Left ventricle myocardium superior (tissue), 1 donor: ENCODE results near the gene PRR29. TPM values are rescaled to one million over a fixed set of nuclear protein-coding genes. Genes with fewer than 3 reads are reported as not detected.
"Not testable (repeated sequence)": the region's sequence is repeated elsewhere in the genome, so short reads cannot be mapped to it uniquely, and the experiment has no call there.

ENCODE experiments used
- ATAC-seq: fragments of 200-7000 bp; cut with Tn5 transposase; one replicate; pipeline ENCODE4 v1.9.1; 2020; ENCODE audit warnings: mild to moderate bottlenecking, moderate library complexity
- DNase-seq: peaks from one replicate; pipeline ENCODE4 v3.0.0-alpha.2; 2020
- intact Hi-C: fragments of 100-400 bp; cut with micrococcal nuclease; formaldehyde crosslinking; loops from one replicate; pipeline ENCODE4 v1.11.0; 2022
- total RNA-seq: library from RNA; stranded (reverse); fragmentation: NEBNext Ultra II Directional; extraction: Animal tissue kit (Norgen Biotek cat#: 25700); gene quantifications from one replicate; pipeline ENCODE4 v1.2.1, GENCODE V29; 2021
- donor health status: DM: no; HTN: yes; CAD: no; lungs with severe emphysema.

The PRR29 gene
- total RNA-seq, 1 donor from 2014 or later: 0.20 TPM

GRCh38 chr17:64007089-64007837 is 9.1 kb downstream of the PRR29 start:
- DNase-seq, intact Hi-C loops, ATAC-seq: not testable (repeated sequence)

GRCh38 chr17:64007838-64008282 is 9.7 kb downstream of the PRR29 start:
- ATAC-seq (peak; percentile 31), DNase-seq (no peak)
- intact Hi-C loops: no loop called here

GRCh38 chr17:64008346-64008745 is 10.2 kb downstream of the PRR29 start:
- no peak for ATAC-seq
- intact Hi-C loops: no loop called here
- no peak for DNase-seq

- intact Hi-C loops: no loop called here
- ATAC-seq: no peak
These were observed 10.7 kb downstream of the PRR29 start for GRCh38 chr17:64008830-64009229.

GRCh38 chr17:64009571-64010402 is 11.6 kb downstream of the PRR29 start:
- DNase-seq (no peak), ATAC-seq (no peak)
- intact Hi-C loops: no loop called here

More at GRCh38 chr17:64008830-64009229, 10.7 kb downstream of the PRR29 start:
- no peak for DNase-seq

GRCh38 chr17:64015447-64015846 is 17.3 kb downstream of the PRR29 start:
- no peak for DNase-seq
- no peak for ATAC-seq
- intact Hi-C loops: no loop called here

- ATAC-seq: no peak
- intact Hi-C loops: no loop called here
- DNase-seq: no peak
These were observed 18.2 kb downstream of the PRR29 start for GRCh38 chr17:64016231-64016784.

GRCh38 chr17:64016974-64017373 is 18.8 kb downstream of the PRR29 start:
- intact Hi-C loops: no loop called here
- DNase-seq: no peak
- no peak for ATAC-seq

GRCh38 chr17:64017381-64017980 is 19.3 kb downstream of the PRR29 start:
- intact Hi-C loops: no loop called here
- no peak for ATAC-seq
- DNase-seq: no peak

GRCh38 chr17:64019551-64019961 is 21.4 kb downstream of the PRR29 start:
- DNase-seq, ATAC-seq, intact Hi-C loops: not testable (repeated sequence)

- ATAC-seq: peak; percentile 89
- intact Hi-C loops: no loop called here
These were observed 22.1 kb downstream of the PRR29 start, which contains the start of gene ICAM2 for GRCh38 chr17:64020056-64020766. ICAM2 (minus strand) TSS chr17:64020633; CDS start chr17:64006691, 13,942 bp downstream.

GRCh38 chr17:64022611-64023063 is 24.5 kb downstream of the PRR29 start:
- DNase-seq (no peak), ATAC-seq (no peak)
- intact Hi-C loops: no loop called here

More at GRCh38 chr17:64020056-64020766, 22.1 kb downstream of the PRR29 start, which contains the start of gene ICAM2:
- DNase-seq: peak; percentile 67

- no peak for DNase-seq
- ATAC-seq: no peak
- intact Hi-C loops: no loop called here
These were observed 26.1 kb downstream of the PRR29 start for GRCh38 chr17:64024215-64024654.

GRCh38 chr17:64024781-64025731 is 26.9 kb downstream of the PRR29 start:
- DNase-seq: no peak
- intact Hi-C loops: loop anchor here (5.0 kb wide), 1 partner anchor 107 kb away; the partner anchor contains the start of gene ERN1
- no peak for ATAC-seq

GRCh38 chr17:64025732-64026294 is 27.7 kb downstream of the PRR29 start:
- DNase-seq (peak; percentile 85), ATAC-seq (peak; percentile 82)
- intact Hi-C loops: loop anchor here (5.0 kb wide), 1 partner anchor 106 kb away; the partner anchor contains the start of gene ERN1

GRCh38 chr17:64028874-64029464 is 30.8 kb downstream of the PRR29 start:
- intact Hi-C loops: loop anchor here (5.0 kb wide), 1 partner anchor 103 kb away; the partner anchor contains the start of gene ERN1
- DNase-seq (peak; percentile 61), ATAC-seq (peak; percentile 59)
